ENCODE results near the gene AFF3. TPM values are rescaled to one million over a fixed set of nuclear protein-coding genes. Genes with fewer than 3 reads are reported as not detected.

Gene AFF3
- total and polyA plus RNA-seq, 7 experiments from 2014 or later, result 3.0 to 24.1 (median 19.8) TPM

DNA sequence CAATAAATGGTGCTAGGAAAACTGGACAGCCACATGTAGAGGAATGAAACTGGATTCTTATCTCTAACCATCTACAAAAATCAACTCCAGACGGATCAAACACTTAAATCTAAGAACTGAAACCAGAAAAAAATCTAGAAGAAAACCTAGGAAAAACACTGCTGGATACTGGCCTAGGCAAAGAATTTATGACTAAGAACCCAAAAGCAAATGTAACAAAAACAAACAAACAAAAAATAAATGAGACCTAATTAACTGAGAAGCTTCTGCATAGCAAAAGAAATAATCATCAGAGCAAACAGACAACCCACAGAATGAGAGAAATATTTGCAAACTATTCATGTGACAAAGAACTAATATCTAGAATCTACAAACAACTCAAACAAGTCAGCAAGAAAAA is 338.5 kb downstream of the AFF3 start:
- H3K36me3 ChIP-seq (ENCODE audit: control insufficient read depth in 2 of 3, insufficient read depth in 3 of 3, low read length in 3 of 3), result no peaks in the 10 kb centered on the region
- peaks cover 0 to 3% (median 0%) of the 10 kb centered on the region in 5 donors for H3K27me3 Mint-ChIP-seq
- H3K27me3 ChIP-seq (ENCODE audit: control insufficient read depth in 2 of 2, insufficient read depth in 2 of 2, low read length in 2 of 2), result no peaks in the 10 kb centered on the region
- POLR2A ChIA-PET, result no interaction called here
- H3K4me3 ChIP-seq (ENCODE audit: low read length), result no peak overlapping the region
- no peak overlapping the region for H3K27ac ChIP-seq (ENCODE audit: low read depth, low read length)
- ATAC-seq (no peak), DNase-seq (no peak)
- no peaks in the 10 kb centered on the region for H3K9me3 ChIP-seq (ENCODE audit: control insufficient read depth in 2 of 3, low read length in 3 of 3)
- H3K4me1 ChIP-seq (ENCODE audit: control insufficient read depth in 2 of 2, insufficient read depth in 2 of 2, low read length in 2 of 2), result no peaks in the 10 kb centered on the region
- intact Hi-C loops (cut with micrococcal nuclease), result no loop called here
- CTCF ChIA-PET, result no interaction called here
- H3K4me1 Mint-ChIP-seq, result peaks cover 0 to 2% (median 0%) of the 10 kb centered on the region in 7 donors
- H3K9me3 Mint-ChIP-seq, result peaks cover 0 to 4% (median 0%) of the 10 kb centered on the region in 11 donors
- peaks cover 0 to 18% (median 4%) of the 10 kb centered on the region in 5 donors for H3K36me3 Mint-ChIP-seq
- H3K27ac Mint-ChIP-seq, result no peak overlapping the region
- no peak overlapping the region for H3K4me3 Mint-ChIP-seq

DNA sequence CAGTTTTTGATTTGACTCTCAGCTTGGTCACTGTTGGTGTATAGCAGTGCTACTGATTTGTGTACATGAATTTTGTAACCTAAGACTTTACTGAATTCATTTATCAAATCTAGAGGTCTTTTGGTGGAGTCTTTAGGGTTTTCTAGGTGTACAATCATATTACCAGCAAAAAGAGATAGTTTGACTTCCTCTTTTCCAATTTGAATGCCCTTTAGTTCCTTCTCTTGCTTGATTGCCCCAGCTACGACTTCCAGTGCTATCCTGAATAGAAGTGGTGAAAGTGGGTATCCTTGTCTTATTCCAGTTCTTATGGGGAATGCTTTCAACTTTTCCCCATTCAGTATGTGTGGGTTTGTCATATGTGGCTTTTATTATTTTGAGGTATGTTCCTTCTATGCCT is 339.7 kb downstream of the AFF3 start:
- Mint-ChIP-seq H3K9me3 (peaks cover 0 to 5% (median 3%) of the 10 kb centered on the region in 11 donors), H3K4me1 (peaks cover 0 to 2% (median 0%) of the 10 kb centered on the region in 7 donors), H3K27ac (no peak overlapping the region), H3K4me3 (no peak overlapping the region), H3K36me3 (peaks cover 0 to 14% (median 4%) of the 10 kb centered on the region in 5 donors), H3K27me3 (peaks cover 0 to 3% (median 0%) of the 10 kb centered on the region in 5 donors)
- Histone ChIP-seq H3K4me1 (ENCODE audit: control insufficient read depth in 2 of 2, insufficient read depth in 2 of 2, low read length in 2 of 2) (no peaks in the 10 kb centered on the region), H3K36me3 (ENCODE audit: control insufficient read depth in 2 of 3, insufficient read depth in 3 of 3, low read length in 3 of 3) (no peaks in the 10 kb centered on the region), H3K27ac (ENCODE audit: low read depth, low read length) (no peak overlapping the region), H3K27me3 (ENCODE audit: control insufficient read depth in 2 of 2, insufficient read depth in 2 of 2, low read length in 2 of 2) (no peaks in the 10 kb centered on the region), H3K9me3 (ENCODE audit: control insufficient read depth in 2 of 3, low read length in 3 of 3) (no peaks in the 10 kb centered on the region), H3K4me3 (ENCODE audit: low read length) (no peak overlapping the region)
- POLR2A ChIA-PET, result interaction anchor here (0.6 kb wide), 1 partner anchor 77 kb away, joined by 3 read pairs; no protein-coding TSS in a partner anchor
- intact Hi-C loops (cut with micrococcal nuclease), result no loop called here
- ATAC-seq (no peak), DNase-seq (no peak)
- CTCF ChIA-PET, result interaction anchor here (0.6 kb wide), 1 partner anchor 24 kb away, joined by 3 read pairs; no protein-coding TSS in a partner anchor

DNA sequence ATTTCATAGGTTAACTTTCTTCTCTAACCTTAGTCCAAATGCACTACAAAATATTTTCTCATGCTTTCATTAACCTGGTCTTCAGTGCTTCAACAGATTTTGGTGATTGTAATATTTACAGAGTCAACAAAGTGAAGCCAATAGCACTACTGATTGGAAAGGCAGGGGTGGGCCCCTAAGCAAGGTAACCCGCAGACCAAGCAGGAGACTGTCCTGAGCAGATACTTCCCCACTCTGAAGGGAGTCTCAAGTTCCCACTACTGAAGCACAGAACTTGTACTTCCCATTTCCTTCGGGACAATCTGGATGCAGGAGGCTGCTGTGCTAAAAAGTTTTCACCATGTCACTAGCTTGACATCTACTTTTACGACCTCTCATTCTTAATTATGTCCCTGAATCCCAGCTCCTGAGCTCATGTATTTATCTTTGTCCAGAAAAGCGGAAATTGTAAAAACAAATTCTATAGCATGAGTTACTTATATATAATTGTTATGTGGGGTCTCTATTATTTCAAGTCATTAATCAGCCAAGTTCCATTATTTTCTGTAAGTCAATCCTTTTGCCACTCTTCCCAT is 341.0 kb downstream of the AFF3 start:
- DNase-seq (no peak), ATAC-seq (no peak)
- CTCF ChIA-PET, result no interaction called here
- peaks cover 2 to 18% (median 8%) of the 10 kb centered on the region in 11 donors for H3K9me3 Mint-ChIP-seq
- H3K27me3 Mint-ChIP-seq, result peaks cover 0 to 3% (median 0%) of the 10 kb centered on the region in 5 donors
- Histone ChIP-seq H3K4me1 (ENCODE audit: control insufficient read depth in 2 of 2, insufficient read depth in 2 of 2, low read length in 2 of 2) (no peaks in the 10 kb centered on the region), H3K27ac (ENCODE audit: low read depth, low read length) (no peak overlapping the region), H3K27me3 (ENCODE audit: control insufficient read depth in 2 of 2, insufficient read depth in 2 of 2, low read length in 2 of 2) (no peaks in the 10 kb centered on the region), H3K36me3 (ENCODE audit: control insufficient read depth in 2 of 3, insufficient read depth in 3 of 3, low read length in 3 of 3) (no peaks in the 10 kb centered on the region), H3K9me3 (ENCODE audit: control insufficient read depth in 2 of 3, low read length in 3 of 3) (peaks cover 0 to 5% (median 0%) of the 10 kb centered on the region in 3 experiments), H3K4me3 (ENCODE audit: low read length) (no peak overlapping the region)
- no peak overlapping the region for H3K27ac Mint-ChIP-seq
- peaks cover 0 to 25% (median 17%) of the 10 kb centered on the region in 5 donors for H3K36me3 Mint-ChIP-seq
- intact Hi-C loops (cut with micrococcal nuclease), result no loop called here
- peaks cover 0 to 2% (median 0%) of the 10 kb centered on the region in 7 donors for H3K4me1 Mint-ChIP-seq
- H3K4me3 Mint-ChIP-seq, result no peak overlapping the region
- POLR2A ChIA-PET, result no interaction called here

DNA sequence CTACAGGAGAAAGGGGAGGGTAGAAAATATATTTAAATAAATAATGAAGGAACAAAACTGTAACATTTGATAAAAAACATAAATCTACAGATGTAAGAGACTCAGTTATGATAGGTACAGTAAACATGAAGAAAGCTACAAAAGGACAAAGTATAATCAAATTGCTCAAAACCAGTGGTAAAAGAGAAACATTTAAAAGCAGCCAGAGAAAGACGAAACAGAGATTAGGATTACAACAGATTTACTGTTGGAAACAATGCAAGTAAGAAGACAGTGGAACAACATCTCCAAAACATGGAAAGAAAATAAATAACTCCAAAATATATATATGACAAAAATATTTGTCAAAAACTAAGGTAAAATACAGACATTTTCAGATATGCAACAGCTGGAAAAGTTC is 344.9 kb downstream of the AFF3 start:
- Histone ChIP-seq H3K9me3 (ENCODE audit: control insufficient read depth in 2 of 3, low read length in 3 of 3) (peaks cover 0 to 5% (median 0%) of the 10 kb centered on the region in 3 experiments), H3K4me1 (ENCODE audit: control insufficient read depth in 2 of 2, insufficient read depth in 2 of 2, low read length in 2 of 2) (no peaks in the 10 kb centered on the region), H3K27me3 (ENCODE audit: control insufficient read depth in 2 of 2, insufficient read depth in 2 of 2, low read length in 2 of 2) (no peaks in the 10 kb centered on the region), H3K36me3 (ENCODE audit: control insufficient read depth in 2 of 3, insufficient read depth in 3 of 3, low read length in 3 of 3) (no peaks in the 10 kb centered on the region), H3K4me3 (ENCODE audit: low read length) (no peak overlapping the region), H3K27ac (ENCODE audit: low read depth, low read length) (no peak overlapping the region)
- no peak for DNase-seq
- ChIA-PET POLR2A (no interaction called here), CTCF (no interaction called here)
- Mint-ChIP-seq H3K36me3 (peaks cover 0 to 25% (median 17%) of the 10 kb centered on the region in 5 donors), H3K27ac (no peak overlapping the region), H3K9me3 (peaks cover 2 to 20% (median 8%) of the 10 kb centered on the region in 11 donors), H3K4me1 (no peaks in the 10 kb centered on the region), H3K27me3 (peaks cover 0 to 5% (median 0%) of the 10 kb centered on the region in 5 donors), H3K4me3 (no peak overlapping the region)
- ATAC-seq, result no peak
- intact Hi-C loops (cut with micrococcal nuclease), result no loop called here

DNA sequence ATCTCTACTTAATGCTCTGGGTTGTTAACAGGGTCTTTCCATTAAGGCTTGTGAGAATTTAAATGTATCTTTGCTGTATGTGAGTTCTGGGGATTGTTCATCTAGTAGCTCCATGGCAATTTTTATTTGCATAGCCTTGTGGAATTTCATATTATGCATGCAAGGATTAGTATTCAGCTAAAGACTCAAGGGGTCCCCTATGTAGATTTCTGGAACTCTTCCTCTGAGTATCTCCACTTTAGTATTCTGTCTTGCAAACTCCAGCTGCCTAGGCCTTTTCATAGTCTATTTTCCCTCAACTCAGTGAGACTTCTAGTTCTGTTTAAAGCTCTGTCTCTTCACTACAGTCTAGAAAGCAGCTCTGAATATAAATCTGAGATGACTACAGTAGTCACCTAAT is 348.0 kb downstream of the AFF3 start:
- H3K4me1 Mint-ChIP-seq, result no peaks in the 10 kb centered on the region
- ChIA-PET POLR2A (no interaction called here), CTCF (no interaction called here)
- ATAC-seq, result no peak
- H3K4me1 ChIP-seq (ENCODE audit: control insufficient read depth in 2 of 2, insufficient read depth in 2 of 2, low read length in 2 of 2), result no peaks in the 10 kb centered on the region
- intact Hi-C loops (cut with micrococcal nuclease), result no loop called here
- H3K9me3 Mint-ChIP-seq, result peaks cover 2 to 20% (median 8%) of the 10 kb centered on the region in 11 donors
- H3K36me3 Mint-ChIP-seq, result peaks cover 0 to 28% (median 17%) of the 10 kb centered on the region in 5 donors
- no peaks in the 10 kb centered on the region for H3K27me3 ChIP-seq (ENCODE audit: control insufficient read depth in 2 of 2, insufficient read depth in 2 of 2, low read length in 2 of 2)
- no peak overlapping the region for H3K27ac ChIP-seq (ENCODE audit: low read depth, low read length)
- H3K27ac Mint-ChIP-seq, result no peak overlapping the region
- H3K27me3 Mint-ChIP-seq, result peaks cover 0 to 5% (median 0%) of the 10 kb centered on the region in 5 donors
- H3K4me3 Mint-ChIP-seq, result no peak overlapping the region
- no peak for DNase-seq
- H3K4me3 ChIP-seq (ENCODE audit: low read length), result no peak overlapping the region
- H3K9me3 ChIP-seq (ENCODE audit: control insufficient read depth in 2 of 3, low read length in 3 of 3), result peaks cover 0 to 5% (median 0%) of the 10 kb centered on the region in 3 experiments
- no peaks in the 10 kb centered on the region for H3K36me3 ChIP-seq (ENCODE audit: control insufficient read depth in 2 of 3, insufficient read depth in 3 of 3, low read length in 3 of 3)

DNA sequence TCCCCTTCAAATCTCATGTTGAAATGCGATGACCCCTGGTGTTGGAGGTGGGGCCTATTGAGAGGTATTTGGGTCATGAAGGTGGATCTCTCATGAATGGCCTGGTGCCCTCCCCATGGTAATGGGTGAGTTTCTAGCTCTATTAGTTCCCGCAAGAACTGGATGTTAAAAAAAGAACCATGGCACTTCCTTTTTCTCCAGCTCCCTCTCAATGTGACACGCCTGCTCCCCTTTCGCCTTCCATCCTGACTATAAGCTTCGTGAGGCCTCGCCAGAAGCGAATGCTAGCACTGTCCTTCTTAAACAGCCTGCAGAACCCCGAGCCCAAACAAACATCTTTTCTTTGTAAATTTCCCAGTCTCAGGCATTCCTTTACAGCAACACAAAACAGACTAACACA is 349.4 kb downstream of the AFF3 start:
- Mint-ChIP-seq H3K27me3 (peaks cover 0 to 2% (median 0%) of the 10 kb centered on the region in 5 donors), H3K4me1 (no peaks in the 10 kb centered on the region), H3K36me3 (peaks cover 0 to 27% (median 17%) of the 10 kb centered on the region in 5 donors), H3K9me3 (peaks cover 0 to 19% (median 8%) of the 10 kb centered on the region in 11 donors), H3K27ac (no peak overlapping the region), H3K4me3 (no peak overlapping the region)
- Histone ChIP-seq H3K9me3 (ENCODE audit: control insufficient read depth in 2 of 3, low read length in 3 of 3) (peaks cover 0 to 5% (median 0%) of the 10 kb centered on the region in 3 experiments), H3K4me1 (ENCODE audit: control insufficient read depth in 2 of 2, insufficient read depth in 2 of 2, low read length in 2 of 2) (no peaks in the 10 kb centered on the region), H3K27me3 (ENCODE audit: control insufficient read depth in 2 of 2, insufficient read depth in 2 of 2, low read length in 2 of 2) (no peaks in the 10 kb centered on the region), H3K4me3 (ENCODE audit: low read length) (no peak overlapping the region), H3K27ac (ENCODE audit: low read depth, low read length) (no peak overlapping the region), H3K36me3 (ENCODE audit: control insufficient read depth in 2 of 3, insufficient read depth in 3 of 3, low read length in 3 of 3) (no peaks in the 10 kb centered on the region)
- ATAC-seq (no peak), DNase-seq (no peak)
- intact Hi-C loops (cut with micrococcal nuclease), result no loop called here
- ChIA-PET POLR2A (no interaction called here), CTCF (no interaction called here)

DNA sequence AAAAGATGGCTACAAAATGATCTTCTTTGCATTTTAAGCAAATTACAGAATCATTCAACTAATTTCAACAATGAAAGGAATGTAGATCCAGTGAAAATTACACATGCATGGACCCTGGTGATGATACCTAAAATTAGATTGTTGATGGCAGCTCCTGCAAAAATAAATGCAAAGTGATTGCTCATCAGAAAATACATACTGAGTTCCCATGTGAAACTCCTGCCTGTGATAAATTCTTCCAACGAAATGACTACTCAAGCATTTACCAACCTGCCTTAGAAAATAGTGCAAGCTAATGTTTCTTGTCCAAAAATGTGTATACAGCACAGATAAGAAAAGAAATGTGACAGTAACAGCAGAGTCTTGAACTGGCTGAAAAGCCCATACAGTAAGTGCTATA is 352.5 kb downstream of the AFF3 start:
- no peaks in the 10 kb centered on the region for H3K27me3 ChIP-seq (ENCODE audit: control insufficient read depth in 2 of 2, insufficient read depth in 2 of 2, low read length in 2 of 2)
- Mint-ChIP-seq H3K4me1 (no peaks in the 10 kb centered on the region), H3K4me3 (no peak overlapping the region), H3K9me3 (no peaks in the 10 kb centered on the region), H3K36me3 (peaks cover 0 to 14% (median 0%) of the 10 kb centered on the region in 5 donors), H3K27me3 (peaks cover 0 to 2% (median 0%) of the 10 kb centered on the region in 5 donors), H3K27ac (no peak overlapping the region)
- no peaks in the 10 kb centered on the region for H3K9me3 ChIP-seq (ENCODE audit: control insufficient read depth in 2 of 3, low read length in 3 of 3)
- no peaks in the 10 kb centered on the region for H3K36me3 ChIP-seq (ENCODE audit: control insufficient read depth in 2 of 3, insufficient read depth in 3 of 3, low read length in 3 of 3)
- no peak overlapping the region for H3K4me3 ChIP-seq (ENCODE audit: low read length)
- CTCF ChIA-PET, result no interaction called here
- DNase-seq, result no peak
- no peak overlapping the region for H3K27ac ChIP-seq (ENCODE audit: low read depth, low read length)
- POLR2A ChIA-PET, result no interaction called here
- H3K4me1 ChIP-seq (ENCODE audit: control insufficient read depth in 2 of 2, insufficient read depth in 2 of 2, low read length in 2 of 2), result no peaks in the 10 kb centered on the region
- intact Hi-C loops (cut with micrococcal nuclease), result no loop called here
- no peak for ATAC-seq
